Skeletal muscle tissue (tissue), 4 donors: ENCODE data around the gene CRB2. TPM values are rescaled to one million over a fixed set of nuclear protein-coding genes. Genes with fewer than 3 reads are reported as not detected.

Experiments used
- H3K27ac ChIP-seq: one replicate; pipeline ENCODE4 v1.7.0; 2013; ENCODE audit warnings: mild to moderate bottlenecking, low read depth, low read length, inconsistent platforms
- H3K27me3 ChIP-seq, 3 donors: one replicate each; pipeline ENCODE4 v1.7.0; 2013; ENCODE audit warnings: low read length in 3 of 3; ENCODE audit not compliant: control insufficient read depth in 3 of 3, insufficient read depth in 3 of 3
- H3K36me3 ChIP-seq, 3 donors: one replicate each; pipeline ENCODE4 v1.7.0; 2013; ENCODE audit warnings: low read length in 3 of 3; ENCODE audit not compliant: control insufficient read depth in 3 of 3, insufficient read depth in 3 of 3
- H3K4me1 ChIP-seq, 3 donors: one replicate each; pipeline ENCODE4 v1.7.0; 2013; ENCODE audit warnings: low read length in 3 of 3, mild to moderate bottlenecking in 3 of 3; ENCODE audit not compliant: control insufficient read depth in 3 of 3, insufficient read depth in 3 of 3
- H3K4me3 ChIP-seq, 3 donors: one replicate each; pipeline ENCODE4 v1.7.0; 2013; ENCODE audit warnings: low read length in 3 of 3
- H3K9ac ChIP-seq, 3 donors: one replicate each; pipeline ENCODE4 v1.7.0; 2013; ENCODE audit warnings: low read length in 3 of 3, mild to moderate bottlenecking in 3 of 3, moderate library complexity in 2 of 3, low read depth in 1 of 3
- H3K9me3 ChIP-seq, 3 donors: one replicate each; pipeline ENCODE4 v1.7.0; 2013; ENCODE audit warnings: low read length in 3 of 3; ENCODE audit not compliant: control insufficient read depth in 3 of 3
- total RNA-seq: library from RNA; depleted of rRNA; stranded (reverse); fragments of >200 nt; gene quantifications from one replicate; pipeline ENCODE4 v1.2.3, GENCODE V29; 2014
- donor health status: Osteomylitis.

CRB2 gene
- total RNA-seq, 1 donor from 2014 or later = under 0.01 TPM

GRCh38 chr9:123371805-123372590 lies 16.0 kb downstream of the CRB2 start:
- Histone ChIP-seq H3K9ac (no peak overlapping the region), H3K4me3 (no peak overlapping the region), H3K4me1 (peaks cover 0 to 5% (median 2%) of the 10 kb centered on the region in 3 donors), H3K27me3 (peaks cover 68 to 76% (median 74%) of the 10 kb centered on the region in 3 donors), H3K9me3 (no peaks in the 10 kb centered on the region), H3K36me3 (no peaks in the 10 kb centered on the region), H3K27ac (no peak overlapping the region)

GRCh38 chr9:123372766-123373446 lies 16.9 kb downstream of the CRB2 start:
- H3K27me3 ChIP-seq = peaks cover 65 to 74% (median 72%) of the 10 kb centered on the region in 3 donors
- peaks cover 0 to 5% (median 2%) of the 10 kb centered on the region in 3 donors for H3K4me1 ChIP-seq
- no peaks in the 10 kb centered on the region for H3K9me3 ChIP-seq
- H3K4me3 ChIP-seq = no peak overlapping the region
- H3K36me3 ChIP-seq = no peaks in the 10 kb centered on the region
- H3K9ac ChIP-seq = no peak overlapping the region
- H3K27ac ChIP-seq = no peak overlapping the region

- Histone ChIP-seq H3K4me1 (peaks cover 0 to 5% (median 2%) of the 10 kb centered on the region in 3 donors), H3K27me3 (peaks cover 61 to 70% (median 67%) of the 10 kb centered on the region in 3 donors), H3K27ac (no peak overlapping the region), H3K9me3 (no peaks in the 10 kb centered on the region), H3K4me3 (no peak overlapping the region), H3K9ac (no peak overlapping the region), H3K36me3 (no peaks in the 10 kb centered on the region)
Measured at GRCh38 chr9:123373447-123373923, 17.5 kb downstream of the CRB2 start.

DNA sequence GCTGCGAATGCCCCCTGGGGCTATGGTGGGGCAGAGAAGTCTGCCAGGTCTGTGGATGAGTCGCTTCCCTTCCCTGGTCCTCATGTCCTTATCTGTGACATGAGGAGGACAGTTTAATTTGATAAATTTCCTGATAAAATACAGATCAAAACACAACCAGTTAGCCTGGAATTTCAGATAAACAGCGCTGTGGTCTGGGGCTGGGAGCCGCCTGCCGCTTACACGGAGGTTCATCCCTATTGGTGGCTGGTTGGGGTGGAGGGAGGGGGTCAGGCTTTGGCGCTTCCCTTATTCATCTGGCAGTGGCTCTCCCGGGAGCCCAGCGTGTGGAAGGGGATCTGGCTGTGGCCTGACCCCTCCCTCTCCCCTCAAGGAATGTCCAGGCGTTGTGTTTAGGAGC lies 17.9 kb downstream of the CRB2 start:
- Histone ChIP-seq H3K27ac (no peak overlapping the region), H3K4me3 (no peak overlapping the region), H3K36me3 (no peaks in the 10 kb centered on the region), H3K27me3 (peaks cover 56 to 65% (median 63%) of the 10 kb centered on the region in 3 donors), H3K9ac (no peak overlapping the region), H3K4me1 (peaks cover 0 to 5% (median 2%) of the 10 kb centered on the region in 3 donors), H3K9me3 (no peaks in the 10 kb centered on the region)

GRCh38 chr9:123375469-123376132 lies 19.6 kb downstream of the CRB2 start:
- Histone ChIP-seq H3K27ac (no peak overlapping the region), H3K4me1 (peaks cover 0 to 5% (median 2%) of the 10 kb centered on the region in 3 donors), H3K9me3 (no peaks in the 10 kb centered on the region), H3K36me3 (no peaks in the 10 kb centered on the region), H3K27me3 (peaks cover 47 to 54% (median 51%) of the 10 kb centered on the region in 3 donors), H3K9ac (no peak overlapping the region), H3K4me3 (no peak overlapping the region)

DNA sequence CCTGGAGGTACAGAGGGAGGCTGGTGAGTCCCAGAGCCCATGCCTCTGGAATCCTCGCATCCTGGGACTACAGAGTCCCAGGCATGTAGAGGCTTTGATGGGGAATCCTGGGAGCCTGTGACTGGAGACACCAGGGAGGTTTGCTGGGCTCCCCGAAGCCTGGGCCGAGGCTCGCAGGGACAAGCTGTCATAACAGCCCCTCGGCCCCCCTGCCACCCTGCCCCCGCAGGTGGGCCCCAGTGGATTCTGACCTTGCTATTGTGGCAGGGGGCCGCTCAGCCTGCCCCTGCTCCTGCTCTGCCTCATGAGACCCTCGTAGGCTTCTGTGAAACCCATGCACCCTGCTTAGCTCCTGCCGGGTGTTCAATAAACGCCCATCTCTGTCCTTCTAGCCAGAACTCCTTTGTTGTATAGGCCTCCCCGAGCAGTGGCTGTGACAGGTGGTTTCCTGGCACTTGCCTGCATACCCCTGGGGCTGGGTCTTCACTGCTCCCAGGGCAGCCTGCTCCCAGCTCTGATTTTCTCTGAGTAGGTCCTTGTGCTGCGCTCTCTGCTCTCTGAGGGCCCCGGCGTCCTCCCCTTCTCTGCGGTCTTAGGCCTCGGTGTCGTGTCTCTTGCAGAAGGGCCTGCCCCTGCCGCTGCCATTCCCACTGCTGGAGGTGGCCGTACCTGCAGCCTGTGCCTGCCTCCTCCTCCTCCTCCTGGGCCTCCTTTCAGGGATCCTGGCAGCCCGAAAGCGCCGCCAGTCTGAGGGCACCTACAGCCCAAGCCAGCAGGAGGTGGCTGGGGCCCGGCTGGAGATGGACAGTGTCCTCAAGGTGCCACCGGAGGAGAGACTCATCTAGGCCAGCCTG lies 20.4 kb downstream of the CRB2 start:
- Histone ChIP-seq H3K36me3 (no peaks in the 10 kb centered on the region), H3K4me3 (no peak overlapping the region), H3K9me3 (no peaks in the 10 kb centered on the region), H3K4me1 (peaks cover 0 to 5% (median 2%) of the 10 kb centered on the region in 3 donors), H3K27me3 (peaks cover 38 to 46% (median 44%) of the 10 kb centered on the region in 3 donors), H3K27ac (no peak overlapping the region), H3K9ac (no peak overlapping the region)

DNA sequence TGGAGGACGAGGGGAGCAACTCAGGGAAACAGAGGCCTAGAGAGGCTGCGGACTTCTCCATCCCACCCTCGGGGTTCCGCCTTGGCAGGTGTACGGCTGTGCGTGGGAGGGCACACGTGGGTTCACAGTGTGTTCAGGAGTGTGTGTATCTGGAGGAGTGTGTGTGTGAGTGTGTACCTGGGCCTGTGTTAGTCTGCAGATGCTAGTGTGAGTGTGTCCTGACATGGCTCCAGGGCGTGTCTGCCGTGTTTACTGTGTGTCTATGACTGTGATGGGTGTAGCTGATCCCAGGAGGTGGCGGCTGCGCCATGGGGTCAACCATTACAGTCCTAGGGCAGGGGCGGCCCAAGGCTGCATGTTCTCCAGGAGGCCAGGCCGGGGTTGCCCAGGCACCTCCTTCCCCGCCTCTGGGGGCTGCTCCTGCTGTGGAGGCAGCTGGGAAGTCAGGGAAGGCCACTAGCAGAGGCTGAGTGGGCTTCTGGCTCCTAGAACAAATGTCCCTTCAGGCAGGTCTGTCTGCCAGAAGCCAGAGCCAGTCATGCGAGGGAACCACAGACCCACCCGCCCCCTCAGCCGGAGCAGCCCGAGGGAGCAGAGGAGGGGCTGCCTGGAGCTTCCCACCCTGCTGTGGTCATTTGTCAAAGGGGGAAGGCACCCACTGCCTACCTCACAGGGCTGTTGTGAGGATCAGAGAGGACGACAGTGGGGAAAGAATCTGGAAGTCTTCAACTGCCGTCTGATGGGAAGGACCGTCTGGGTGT lies 21.4 kb downstream of the CRB2 start:
- Histone ChIP-seq H3K4me1 (peaks cover 0 to 5% (median 2%) of the 10 kb centered on the region in 3 donors), H3K36me3 (no peaks in the 10 kb centered on the region), H3K27ac (no peak overlapping the region), H3K9me3 (no peaks in the 10 kb centered on the region), H3K4me3 (no peak overlapping the region), H3K9ac (no peak overlapping the region), H3K27me3 (peaks cover 32 to 36% (median 34%) of the 10 kb centered on the region in 3 donors)

GRCh38 chr9:123378025-123378424 lies 22.0 kb downstream of the CRB2 start:
- Histone ChIP-seq H3K36me3 (peaks cover 0 to 3% (median 0%) of the 10 kb centered on the region in 3 donors), H3K27me3 (peaks cover 27 to 30% (median 28%) of the 10 kb centered on the region in 3 donors), H3K27ac (no peak overlapping the region), H3K4me3 (no peak overlapping the region), H3K9ac (no peak overlapping the region), H3K4me1 (peaks cover 0 to 5% (median 2%) of the 10 kb centered on the region in 3 donors), H3K9me3 (no peaks in the 10 kb centered on the region)
